ENCODE data around the gene AP2A2. TPM values are rescaled to one million over a fixed set of nuclear protein-coding genes. Genes with fewer than 3 reads are reported as not detected.

The AP2A2 gene
- total RNA-seq, 2 donors from 2014 or later, result 79.4 to 97.7 TPM

- no peak overlapping the region for H3K27ac Mint-ChIP-seq
- no peak overlapping the region for H3K4me3 Mint-ChIP-seq
- H3K9me3 Mint-ChIP-seq, result no peaks in the 10 kb centered on the region
- Histone ChIP-seq H3K27ac (ENCODE audit: low read depth, low read length) (no peak overlapping the region), H3K4me3 (ENCODE audit: low read length) (no peak overlapping the region), H3K36me3 (ENCODE audit: control insufficient read depth, insufficient read depth, low read length) (no peaks in the 10 kb centered on the region), H3K27me3 (ENCODE audit: control insufficient read depth, insufficient read depth, low read length, poor library complexity, severe bottlenecking) (no peaks in the 10 kb centered on the region), H3K9me3 (ENCODE audit: control insufficient read depth, low read length) (no peaks in the 10 kb centered on the region), H3K4me1 (ENCODE audit: control insufficient read depth, insufficient read depth, low read length) (no peaks in the 10 kb centered on the region), H3K9ac (ENCODE audit: extremely low read depth, low read length, poor library complexity, severe bottlenecking) (no peak overlapping the region)
- TF ChIP-seq CTCF (conservative IDR thresholded peaks at IDR 0.05), result no peak
- no peaks in the 10 kb centered on the region for H3K4me1 Mint-ChIP-seq
- H3K27me3 Mint-ChIP-seq (ENCODE audit: insufficient read depth), result no peaks in the 10 kb centered on the region
- H3K36me3 Mint-ChIP-seq (ENCODE audit: low read depth), result no peaks in the 10 kb centered on the region
- 91 to 93% methylated on average over 16 to 25 of the region's 25 CpGs for WGBS, 2 experiments (ENCODE audit: insufficient coverage in 1 of 2, insufficient read length in 1 of 2)
- DNase-seq, result no peak
Observed at GRCh38 chr11:1053121-1053901, 127.6 kb downstream of the AP2A2 start.

GRCh38 chr11:1054143-1055108, 128.8 kb downstream of the AP2A2 start:
- Histone ChIP-seq H3K4me1 (ENCODE audit: control insufficient read depth, insufficient read depth, low read length) (no peaks in the 10 kb centered on the region), H3K9me3 (ENCODE audit: control insufficient read depth, low read length) (no peaks in the 10 kb centered on the region), H3K27me3 (ENCODE audit: control insufficient read depth, insufficient read depth, low read length, poor library complexity, severe bottlenecking) (no peaks in the 10 kb centered on the region), H3K4me3 (ENCODE audit: low read length) (no peak overlapping the region), H3K36me3 (ENCODE audit: control insufficient read depth, insufficient read depth, low read length) (no peaks in the 10 kb centered on the region), H3K27ac (ENCODE audit: low read depth, low read length) (no peak overlapping the region), H3K9ac (ENCODE audit: extremely low read depth, low read length, poor library complexity, severe bottlenecking) (no peak overlapping the region)
- DNase-seq, result no peak
- H3K4me3 Mint-ChIP-seq, result no peak overlapping the region
- H3K4me1 Mint-ChIP-seq, result no peaks in the 10 kb centered on the region
- no peak overlapping the region for H3K27ac Mint-ChIP-seq
- no peaks in the 10 kb centered on the region for H3K36me3 Mint-ChIP-seq (ENCODE audit: low read depth)
- H3K9me3 Mint-ChIP-seq, result no peaks in the 10 kb centered on the region
- TF ChIP-seq CTCF (conservative IDR thresholded peaks at IDR 0.05), result no peak
- H3K27me3 Mint-ChIP-seq (ENCODE audit: insufficient read depth), result no peaks in the 10 kb centered on the region
- 88 to 89% methylated on average over 20 to 25 of the region's 25 CpGs for WGBS, 2 experiments (ENCODE audit: insufficient coverage in 1 of 2, insufficient read length in 1 of 2)

- Mint-ChIP-seq H3K36me3 (ENCODE audit: low read depth) (no peaks in the 10 kb centered on the region), H3K27me3 (ENCODE audit: insufficient read depth) (no peaks in the 10 kb centered on the region), H3K27ac (no peak overlapping the region), H3K4me1 (no peaks in the 10 kb centered on the region), H3K4me3 (no peak overlapping the region), H3K9me3 (no peaks in the 10 kb centered on the region)
- Histone ChIP-seq H3K4me1 (ENCODE audit: control insufficient read depth, insufficient read depth, low read length) (no peaks in the 10 kb centered on the region), H3K9ac (ENCODE audit: extremely low read depth, low read length, poor library complexity, severe bottlenecking) (no peak overlapping the region), H3K27me3 (ENCODE audit: control insufficient read depth, insufficient read depth, low read length, poor library complexity, severe bottlenecking) (no peaks in the 10 kb centered on the region), H3K36me3 (ENCODE audit: control insufficient read depth, insufficient read depth, low read length) (no peaks in the 10 kb centered on the region), H3K27ac (ENCODE audit: low read depth, low read length) (no peak overlapping the region), H3K4me3 (ENCODE audit: low read length) (no peak overlapping the region), H3K9me3 (ENCODE audit: control insufficient read depth, low read length) (no peaks in the 10 kb centered on the region)
- 91 to 92% methylated on average over 9 to 17 of the region's 17 CpGs for WGBS, 2 experiments (ENCODE audit: insufficient coverage in 1 of 2, insufficient read length in 1 of 2)
- no peak for DNase-seq
- TF ChIP-seq CTCF (conservative IDR thresholded peaks at IDR 0.05), result no peak
Observed at GRCh38 chr11:1055109-1055703, 129.5 kb downstream of the AP2A2 start.
